ENCODE results near the gene SYNDIG1. TPM values are rescaled to one million over a fixed set of nuclear protein-coding genes. Genes with fewer than 3 reads are reported as not detected.

Gene SYNDIG1
- total RNA-seq, 2 experiments from 2014 or later = not detected

GRCh38 chr20:24574307-24574706, 104.9 kb downstream of the SYNDIG1 start:
- ChIA-PET POLR2A (interaction anchor here (0.7 kb wide), 1 partner anchor 1309 kb away, joined by 3 read pairs; no protein-coding TSS in a partner anchor), CTCF (ENCODE audit: unreplicated experiment) (no interaction called here)
- Histone ChIP-seq H3K79me2 (ENCODE audit: insufficient read depth, low read depth, low read length) (no peaks in the 10 kb centered on the region), H3K9me2 (ENCODE audit: insufficient read depth, low read length) (no peaks in the 10 kb centered on the region), H3K36me3 (ENCODE audit: insufficient read depth, low read length) (no peaks in the 10 kb centered on the region), H3K9me3 (ENCODE audit: low read length) (no peaks in the 10 kb centered on the region), H2AFZ (ENCODE audit: low read length) (no peak overlapping the region), H4K20me1 (ENCODE audit: insufficient read depth, low read length) (no peaks in the 10 kb centered on the region), H3K27ac (ENCODE audit: low read depth, low read length, poor library complexity, severe bottlenecking) (no peak overlapping the region), H3K4me3 (ENCODE audit: low read depth, low read length, poor library complexity, severe bottlenecking) (no peak overlapping the region), H3K4me1 (ENCODE audit: insufficient read depth, low read length, poor library complexity, severe bottlenecking) (no peaks in the 10 kb centered on the region), H3K4me2 (ENCODE audit: low read length) (no peak overlapping the region)
- no peak for DNase-seq (ENCODE audit: low spot score)
- no TSS peak for BruUV-seq (replicated peaks)
- intact Hi-C loops (cut with micrococcal nuclease; ENCODE audit: unreplicated experiment) = no loop called here
- TF ChIP-seq EZH2phosphoT487 (IDR thresholded peaks at IDR 0.05; ENCODE audit: borderline replicate concordance, low read depth, low read length) = no peak
- TF ChIP-seq CTCF (conservative IDR thresholded peaks at IDR 0.05; ENCODE audit: low read length) = no peak

GRCh38 chr20:24574797-24575196, 105.4 kb downstream of the SYNDIG1 start:
- BruUV-seq (replicated peaks) = no TSS peak
- Histone ChIP-seq H3K4me3 (ENCODE audit: low read depth, low read length, poor library complexity, severe bottlenecking) (no peak overlapping the region), H3K79me2 (ENCODE audit: insufficient read depth, low read depth, low read length) (no peaks in the 10 kb centered on the region), H3K4me2 (ENCODE audit: low read length) (no peak overlapping the region), H3K27ac (ENCODE audit: low read depth, low read length, poor library complexity, severe bottlenecking) (no peak overlapping the region), H2AFZ (ENCODE audit: low read length) (no peak overlapping the region), H3K4me1 (ENCODE audit: insufficient read depth, low read length, poor library complexity, severe bottlenecking) (no peaks in the 10 kb centered on the region), H3K9me3 (ENCODE audit: low read length) (no peaks in the 10 kb centered on the region), H4K20me1 (ENCODE audit: insufficient read depth, low read length) (no peaks in the 10 kb centered on the region), H3K9me2 (ENCODE audit: insufficient read depth, low read length) (no peaks in the 10 kb centered on the region), H3K36me3 (ENCODE audit: insufficient read depth, low read length) (no peaks in the 10 kb centered on the region)
- intact Hi-C loops (cut with micrococcal nuclease; ENCODE audit: unreplicated experiment) = no loop called here
- CTCF ChIA-PET (ENCODE audit: unreplicated experiment) = no interaction called here
- no peak for DNase-seq (ENCODE audit: low spot score)
- POLR2A ChIA-PET = no interaction called here
- TF ChIP-seq EZH2phosphoT487 (IDR thresholded peaks at IDR 0.05; ENCODE audit: borderline replicate concordance, low read depth, low read length) (no peak), CTCF (conservative IDR thresholded peaks at IDR 0.05; ENCODE audit: low read length) (no peak)

GRCh38 chr20:24575811-24576210, 106.4 kb downstream of the SYNDIG1 start:
- ChIA-PET POLR2A (interaction anchor here (0.7 kb wide), 1 partner anchor 73 kb away, joined by 3 read pairs; no protein-coding TSS in a partner anchor), CTCF (ENCODE audit: unreplicated experiment) (no interaction called here)
- Histone ChIP-seq H3K4me2 (ENCODE audit: low read length) (no peak overlapping the region), H3K36me3 (ENCODE audit: insufficient read depth, low read length) (no peaks in the 10 kb centered on the region), H3K4me1 (ENCODE audit: insufficient read depth, low read length, poor library complexity, severe bottlenecking) (no peaks in the 10 kb centered on the region), H4K20me1 (ENCODE audit: insufficient read depth, low read length) (no peaks in the 10 kb centered on the region), H3K4me3 (ENCODE audit: low read depth, low read length, poor library complexity, severe bottlenecking) (no peak overlapping the region), H3K79me2 (ENCODE audit: insufficient read depth, low read depth, low read length) (no peaks in the 10 kb centered on the region), H3K9me2 (ENCODE audit: insufficient read depth, low read length) (no peaks in the 10 kb centered on the region), H3K9me3 (ENCODE audit: low read length) (no peaks in the 10 kb centered on the region), H3K27ac (ENCODE audit: low read depth, low read length, poor library complexity, severe bottlenecking) (no peak overlapping the region), H2AFZ (ENCODE audit: low read length) (no peak overlapping the region)
- no peak for DNase-seq (ENCODE audit: low spot score)
- intact Hi-C loops (cut with micrococcal nuclease; ENCODE audit: unreplicated experiment) = no loop called here
- TF ChIP-seq EZH2phosphoT487 (IDR thresholded peaks at IDR 0.05; ENCODE audit: borderline replicate concordance, low read depth, low read length) (no peak), CTCF (conservative IDR thresholded peaks at IDR 0.05; ENCODE audit: low read length) (no peak)
- BruUV-seq (replicated peaks) = no TSS peak
